OCI-LY3 (cell line): ENCODE data around the gene ZC3H10.

ENCODE experiments used
- EZH2phosphoT487 ChIP-seq: fragments of 200-600 bp; shearing (Covaris generic); IDR thresholded peaks from 2 replicates; pipeline ENCODE4 v1.6.1; 2018; ENCODE audit warnings: antibody characterized with exemption, mixed run types, low read depth
- TF ChIP-seq, protein P1 (sequence below): fragments of 200-600, 300-600 bp; sonication (generic); IDR thresholded peaks from 2 replicates; pipeline ENCODE4 v1.5.1; 2014; ENCODE audit warnings: antibody characterized with exemption, low read length, low read depth

DNA sequence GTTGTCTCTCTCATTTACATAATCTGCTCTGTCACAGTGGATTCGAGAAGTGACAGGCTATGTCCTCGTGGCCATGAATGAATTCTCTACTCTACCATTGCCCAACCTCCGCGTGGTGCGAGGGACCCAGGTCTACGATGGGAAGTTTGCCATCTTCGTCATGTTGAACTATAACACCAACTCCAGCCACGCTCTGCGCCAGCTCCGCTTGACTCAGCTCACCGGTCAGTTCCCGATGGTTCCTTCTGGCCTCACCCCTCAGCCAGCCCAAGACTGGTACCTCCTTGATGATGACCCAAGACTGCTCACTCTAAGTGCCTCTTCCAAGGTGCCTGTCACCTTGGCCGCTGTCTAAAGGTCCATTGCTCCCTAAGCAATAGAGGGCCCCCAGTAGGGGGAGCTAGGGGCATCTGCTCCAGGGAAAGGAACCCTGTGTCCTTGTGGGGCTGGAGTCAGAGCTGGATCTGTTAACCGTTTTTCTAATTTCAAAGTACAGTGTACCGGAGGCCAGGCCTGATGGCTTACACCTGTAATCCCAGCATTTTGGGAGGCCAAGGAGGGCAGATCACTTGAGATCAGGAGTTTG, 33.0 kb upstream of the ZC3H10 start:
- TF ChIP-seq, protein P1, sequence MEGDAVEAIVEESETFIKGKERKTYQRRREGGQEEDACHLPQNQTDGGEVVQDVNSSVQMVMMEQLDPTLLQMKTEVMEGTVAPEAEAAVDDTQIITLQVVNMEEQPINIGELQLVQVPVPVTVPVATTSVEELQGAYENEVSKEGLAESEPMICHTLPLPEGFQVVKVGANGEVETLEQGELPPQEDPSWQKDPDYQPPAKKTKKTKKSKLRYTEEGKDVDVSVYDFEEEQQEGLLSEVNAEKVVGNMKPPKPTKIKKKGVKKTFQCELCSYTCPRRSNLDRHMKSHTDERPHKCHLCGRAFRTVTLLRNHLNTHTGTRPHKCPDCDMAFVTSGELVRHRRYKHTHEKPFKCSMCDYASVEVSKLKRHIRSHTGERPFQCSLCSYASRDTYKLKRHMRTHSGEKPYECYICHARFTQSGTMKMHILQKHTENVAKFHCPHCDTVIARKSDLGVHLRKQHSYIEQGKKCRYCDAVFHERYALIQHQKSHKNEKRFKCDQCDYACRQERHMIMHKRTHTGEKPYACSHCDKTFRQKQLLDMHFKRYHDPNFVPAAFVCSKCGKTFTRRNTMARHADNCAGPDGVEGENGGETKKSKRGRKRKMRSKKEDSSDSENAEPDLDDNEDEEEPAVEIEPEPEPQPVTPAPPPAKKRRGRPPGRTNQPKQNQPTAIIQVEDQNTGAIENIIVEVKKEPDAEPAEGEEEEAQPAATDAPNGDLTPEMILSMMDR: peak; percentile 43
- TF ChIP-seq EZH2phosphoT487: no peak
